ENCODE measurements around the gene SEC31A. TPM values are rescaled to one million over a fixed set of nuclear protein-coding genes. Genes with fewer than 3 reads are reported as not detected.

Gene SEC31A
- total RNA-seq, 2 donors from 2014 or later, result 103 to 106 TPM

DNA sequence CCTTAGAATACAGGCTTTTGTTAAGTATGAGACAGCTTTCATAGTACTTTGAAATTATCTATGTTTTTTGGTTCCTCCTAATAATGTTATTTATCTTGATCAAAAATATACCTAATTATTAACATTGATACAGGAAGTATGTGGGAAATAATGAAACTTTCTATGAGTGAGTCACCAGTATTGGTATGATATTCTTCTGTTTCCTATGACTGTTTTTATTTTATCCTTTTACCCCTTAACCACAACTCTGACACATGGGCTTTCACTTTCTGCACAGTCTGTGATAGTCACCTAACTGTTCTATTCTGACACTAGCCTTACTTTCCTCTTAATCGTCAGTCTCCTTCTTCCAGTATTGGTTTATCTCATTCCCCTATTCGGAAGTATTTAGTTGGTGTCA is 14.3 kb upstream of the SEC31A start:
- no peaks in the 10 kb centered on the region for H3K9me3 Mint-ChIP-seq
- DNase-seq (peak; percentile 54 to 61), ATAC-seq (replicated peaks in 1 of 2) (peak; percentile 48 to 50)
- peak overlapping the region; percentile 5 for H3K27ac Mint-ChIP-seq
- peak overlapping the region; percentile 57 for H3K4me3 Mint-ChIP-seq
- H3K27me3 Mint-ChIP-seq (ENCODE audit: low read depth), result no peaks in the 10 kb centered on the region
- H3K4me1 Mint-ChIP-seq (ENCODE audit: low read depth), result peaks cover 39% of the 10 kb centered on the region
- H3K36me3 Mint-ChIP-seq (ENCODE audit: insufficient read depth in 2 of 2), result no peaks in the 10 kb centered on the region

DNA sequence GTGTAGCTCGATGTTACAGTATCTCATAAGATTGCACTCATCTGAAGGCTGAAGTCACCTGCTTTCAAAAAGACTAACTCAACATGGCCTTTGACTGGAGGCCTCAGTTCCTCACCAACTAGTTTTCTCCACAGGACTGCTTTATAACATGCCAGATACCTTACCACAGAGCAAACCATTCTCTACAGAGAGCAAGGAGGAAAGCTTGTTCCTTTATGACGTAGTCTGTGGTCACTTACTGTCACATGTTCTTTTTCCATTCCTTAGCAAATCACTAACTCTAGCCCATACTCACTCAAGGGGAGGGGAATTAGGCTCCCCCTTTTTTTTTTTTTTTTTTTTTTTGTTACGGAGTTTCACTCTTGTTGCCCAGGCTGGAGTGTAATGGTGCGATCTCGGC is 12.8 kb upstream of the SEC31A start:
- Mint-ChIP-seq H3K4me1 (ENCODE audit: low read depth) (peaks cover 41% of the 10 kb centered on the region), H3K27me3 (ENCODE audit: low read depth) (no peaks in the 10 kb centered on the region), H3K4me3 (peak overlapping the region; percentile 36 to 42), H3K36me3 (ENCODE audit: insufficient read depth in 2 of 2) (no peaks in the 10 kb centered on the region), H3K9me3 (no peaks in the 10 kb centered on the region), H3K27ac (peak overlapping the region; percentile 67)
- DNase-seq (peak; percentile 14 to 22), ATAC-seq (replicated peaks in 1 of 2) (peak; percentile 23 to 31)

DNA sequence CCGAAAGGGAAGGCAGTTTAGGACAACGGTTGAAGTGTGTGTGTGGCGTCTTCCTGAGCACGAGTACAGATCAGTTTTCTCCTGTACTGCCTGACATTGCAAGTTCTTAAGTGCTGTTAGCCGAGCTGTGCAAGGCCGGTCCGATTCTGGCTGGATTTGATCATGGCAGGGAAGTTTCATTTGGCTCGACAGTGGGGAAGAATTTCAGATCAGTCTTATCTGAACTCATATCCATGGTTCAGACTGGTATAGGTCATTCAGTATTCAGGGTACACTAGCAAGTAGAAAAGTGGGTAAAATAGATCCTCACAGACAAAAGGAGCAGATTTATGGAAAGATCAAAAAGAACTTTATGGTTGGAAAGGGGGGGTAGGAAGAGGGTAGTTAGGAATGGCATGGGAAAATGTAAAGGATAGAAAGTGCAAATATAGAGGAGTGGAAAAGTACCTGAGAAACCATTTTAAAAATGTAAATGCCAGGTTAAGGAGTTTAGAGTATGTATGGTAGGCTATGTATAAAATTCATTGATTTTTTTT is 10.3 kb upstream of the SEC31A start:
- Mint-ChIP-seq H3K4me1 (ENCODE audit: low read depth) (peaks cover 55% of the 10 kb centered on the region), H3K36me3 (ENCODE audit: insufficient read depth in 2 of 2) (peaks cover 5 to 8% of the 10 kb centered on the region in 2 donors), H3K9me3 (no peaks in the 10 kb centered on the region), H3K4me3 (no peak overlapping the region), H3K27ac (no peak overlapping the region), H3K27me3 (ENCODE audit: low read depth) (no peaks in the 10 kb centered on the region)
- ATAC-seq (replicated peaks in 1 of 2), result no peak
- DNase-seq, result no peak

DNA sequence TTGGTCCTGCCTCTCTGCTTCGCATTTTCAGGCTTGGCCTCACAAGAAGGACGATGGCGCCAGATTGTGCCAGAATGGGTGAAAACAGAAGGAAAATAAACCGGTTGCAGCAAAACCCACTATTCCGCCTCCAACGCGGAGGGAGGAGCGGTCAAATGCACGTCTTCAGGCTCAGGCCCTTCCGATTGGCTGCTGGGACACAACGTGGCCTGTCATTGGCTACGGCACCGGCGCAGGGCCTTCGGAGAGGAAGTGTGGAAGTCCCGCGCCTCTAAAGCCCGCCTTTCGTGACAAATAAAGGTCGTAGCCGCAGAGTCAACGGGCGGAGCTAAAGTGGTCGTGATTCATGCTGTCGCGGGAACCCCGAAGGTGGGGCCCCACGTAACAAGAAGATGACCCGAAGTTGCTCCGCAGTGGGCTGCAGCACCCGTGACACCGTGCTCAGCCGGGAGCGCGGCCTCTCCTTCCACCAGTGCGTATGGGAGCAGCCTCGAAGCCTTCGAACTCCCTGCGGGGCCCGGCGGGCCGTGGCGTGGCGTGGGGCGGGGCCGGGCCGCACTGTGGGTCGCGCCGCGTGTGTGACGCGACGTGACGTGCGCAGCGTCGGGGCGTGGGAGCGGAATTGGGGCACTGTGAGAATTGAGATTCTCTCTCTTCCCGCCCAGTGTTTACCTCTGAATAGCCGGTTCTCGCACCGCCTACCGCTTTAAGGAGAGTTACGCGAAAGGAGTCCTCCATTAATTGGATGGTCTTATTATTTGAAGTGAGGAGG is 9.6 kb upstream of the SEC31A start, which contains the start of gene THAP9:
TSS of gene THAP9 (plus strand) at position 325 of the 772 bp plus-strand sequence. CDS start at position 393, 68 bp downstream.
- ATAC-seq (replicated peaks in 1 of 2) (peak; percentile 89), DNase-seq (peak; percentile 96 to 99)
- Mint-ChIP-seq H3K4me3 (no peak within 1 kb of the TSS), H3K4me1 (ENCODE audit: low read depth) (peaks cover 48% of the 10 kb centered on the region), H3K27me3 (ENCODE audit: low read depth) (no peaks in the 10 kb centered on the region), H3K27ac (no peak within 1 kb of the TSS), H3K36me3 (ENCODE audit: insufficient read depth in 2 of 2) (peaks cover 5 to 10% of the 10 kb centered on the region in 2 donors), H3K9me3 (no peaks in the 10 kb centered on the region)

DNA sequence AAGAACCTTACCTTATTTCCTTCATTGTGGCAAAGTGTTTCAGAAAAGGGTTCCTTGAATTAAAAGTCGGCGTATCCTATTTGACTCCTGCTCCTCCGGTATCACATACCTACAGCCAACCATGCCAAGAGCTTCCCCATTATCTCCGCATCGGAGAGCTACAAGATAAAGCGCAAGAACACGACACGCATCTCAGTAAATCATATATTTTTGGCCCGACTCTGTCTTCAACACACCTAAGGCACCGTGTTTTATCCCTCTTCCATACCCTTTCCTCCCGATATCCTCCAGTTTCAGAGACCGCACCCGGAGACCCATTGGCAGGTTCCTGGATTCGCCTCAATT is 9.1 kb upstream of the SEC31A start:
- Mint-ChIP-seq H3K27me3 (ENCODE audit: low read depth) (no peaks in the 10 kb centered on the region), H3K36me3 (ENCODE audit: insufficient read depth in 2 of 2) (peaks cover 5 to 12% of the 10 kb centered on the region in 2 donors), H3K9me3 (no peaks in the 10 kb centered on the region), H3K4me3 (no peak overlapping the region), H3K4me1 (ENCODE audit: low read depth) (peaks cover 42% of the 10 kb centered on the region), H3K27ac (no peak overlapping the region)
- ATAC-seq (replicated peaks in 1 of 2), result peak in 1 of 2 donors; percentile 0
- no peak for DNase-seq

DNA sequence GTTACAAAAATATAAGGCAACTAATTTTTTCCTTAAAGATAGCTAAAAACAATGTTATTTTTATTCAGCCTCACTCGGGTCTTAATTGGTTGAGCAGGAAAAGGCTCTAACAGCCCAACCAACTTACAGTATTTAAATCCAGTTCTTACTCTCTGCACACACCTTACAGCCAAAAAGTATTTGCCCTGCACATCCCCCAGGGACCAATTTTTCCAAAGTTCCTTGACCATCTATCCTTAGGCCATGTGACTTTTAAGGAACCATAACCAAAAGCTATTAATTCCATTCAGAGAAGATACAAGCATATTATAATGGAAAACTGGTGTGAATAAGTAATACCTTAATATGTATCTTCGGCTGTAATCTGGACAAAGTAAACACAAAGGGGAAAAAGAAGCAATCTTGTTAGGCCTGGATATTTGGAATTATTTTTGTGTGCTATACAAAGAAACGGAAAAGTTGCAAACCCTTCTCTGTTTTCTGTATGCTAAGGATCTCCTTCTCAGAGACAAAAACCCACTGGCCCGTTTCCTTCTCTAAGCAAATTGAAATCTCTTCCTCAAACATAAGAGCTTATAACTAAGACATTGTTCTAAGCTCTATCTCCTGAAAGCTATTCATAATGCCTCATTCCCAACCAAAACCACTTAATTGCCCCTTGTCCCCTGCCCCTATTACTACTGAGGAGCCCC is 8.6 kb upstream of the SEC31A start:
- no peak overlapping the region for H3K27ac Mint-ChIP-seq
- H3K27me3 Mint-ChIP-seq (ENCODE audit: low read depth), result no peaks in the 10 kb centered on the region
- H3K4me3 Mint-ChIP-seq, result no peak overlapping the region
- H3K4me1 Mint-ChIP-seq (ENCODE audit: low read depth), result peaks cover 42% of the 10 kb centered on the region
- no peak for ATAC-seq (replicated peaks in 1 of 2)
- no peaks in the 10 kb centered on the region for H3K9me3 Mint-ChIP-seq
- H3K36me3 Mint-ChIP-seq (ENCODE audit: insufficient read depth in 2 of 2), result peaks cover 5 to 15% of the 10 kb centered on the region in 2 donors
- no peak for DNase-seq

DNA sequence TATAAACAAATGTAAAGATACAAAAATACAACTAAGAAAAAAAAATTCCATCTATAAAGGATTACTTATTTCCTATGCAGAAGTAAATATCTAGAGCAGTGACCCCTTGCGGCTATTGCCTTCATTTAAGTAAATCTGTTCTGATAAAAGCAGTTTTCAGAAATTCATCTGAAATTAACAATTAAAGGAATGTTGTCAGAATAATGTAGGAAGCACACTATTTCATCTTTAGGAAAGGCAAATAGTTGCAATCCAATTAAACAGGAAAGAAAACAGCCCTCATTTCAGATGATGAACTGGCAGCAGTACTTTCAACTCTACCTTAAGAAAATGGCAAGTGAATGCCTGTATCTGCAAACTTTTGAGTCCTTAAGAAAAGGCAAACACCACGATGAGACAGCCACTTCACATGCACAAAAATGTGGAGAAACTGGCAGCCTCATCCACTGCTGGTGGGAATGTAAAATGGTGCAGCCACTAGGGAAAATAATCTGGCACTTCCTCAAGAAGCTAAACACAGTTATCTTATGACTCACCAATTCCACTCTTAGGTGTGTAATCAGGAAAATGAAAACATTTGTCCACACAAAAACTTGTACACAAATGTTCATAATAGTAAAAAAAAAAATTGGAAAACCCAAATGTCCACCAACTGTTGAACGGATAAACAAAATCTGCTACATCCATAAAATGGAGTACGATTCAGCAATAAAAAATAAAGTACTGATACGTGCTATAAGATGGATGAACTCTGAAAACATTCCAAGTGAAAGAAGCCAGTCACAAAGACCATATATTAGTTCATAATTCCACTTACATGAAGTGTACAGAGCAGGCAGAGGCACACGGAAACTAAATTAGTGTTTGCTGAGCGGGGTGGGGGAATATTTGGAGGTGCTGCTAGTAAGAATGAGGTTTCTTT is 7.6 kb upstream of the SEC31A start:
- Mint-ChIP-seq H3K27ac (no peak overlapping the region), H3K4me3 (no peak overlapping the region), H3K27me3 (ENCODE audit: low read depth) (no peaks in the 10 kb centered on the region), H3K4me1 (ENCODE audit: low read depth) (peaks cover 37% of the 10 kb centered on the region), H3K9me3 (no peaks in the 10 kb centered on the region), H3K36me3 (ENCODE audit: insufficient read depth in 2 of 2) (peaks cover 5 to 23% of the 10 kb centered on the region in 2 donors)
- ATAC-seq (replicated peaks in 1 of 2) (no peak), DNase-seq (no peak)

DNA sequence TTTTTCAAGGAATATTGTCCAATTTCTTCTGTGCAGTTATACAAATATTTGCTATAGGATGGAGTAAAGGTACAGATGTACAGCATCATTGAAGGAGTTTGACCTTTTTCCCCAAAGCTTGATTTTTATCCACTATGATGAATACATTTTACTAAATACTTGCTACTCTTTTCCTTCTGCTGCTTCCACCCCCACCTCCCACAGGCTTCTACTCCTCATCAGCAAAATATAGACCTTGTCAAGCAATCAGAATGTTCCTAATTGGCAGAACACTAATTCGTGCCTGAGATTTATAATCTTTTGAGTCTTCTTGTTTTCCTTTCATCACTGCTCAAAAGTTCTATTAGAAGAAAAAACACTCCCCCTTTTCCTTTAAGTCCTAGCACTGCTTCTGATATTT is 5.8 kb upstream of the SEC31A start:
- peak overlapping the region in 1 of 2 donors; percentile 24 for H3K4me3 Mint-ChIP-seq
- DNase-seq (no peak), ATAC-seq (replicated peaks in 1 of 2) (no peak)
- H3K27ac Mint-ChIP-seq, result peak overlapping the region; percentile 27
- no peaks in the 10 kb centered on the region for H3K9me3 Mint-ChIP-seq
- H3K27me3 Mint-ChIP-seq (ENCODE audit: low read depth), result no peaks in the 10 kb centered on the region
- peaks cover 5 to 23% of the 10 kb centered on the region in 2 donors for H3K36me3 Mint-ChIP-seq (ENCODE audit: insufficient read depth in 2 of 2)
- H3K4me1 Mint-ChIP-seq (ENCODE audit: low read depth), result peaks cover 46% of the 10 kb centered on the region

DNA sequence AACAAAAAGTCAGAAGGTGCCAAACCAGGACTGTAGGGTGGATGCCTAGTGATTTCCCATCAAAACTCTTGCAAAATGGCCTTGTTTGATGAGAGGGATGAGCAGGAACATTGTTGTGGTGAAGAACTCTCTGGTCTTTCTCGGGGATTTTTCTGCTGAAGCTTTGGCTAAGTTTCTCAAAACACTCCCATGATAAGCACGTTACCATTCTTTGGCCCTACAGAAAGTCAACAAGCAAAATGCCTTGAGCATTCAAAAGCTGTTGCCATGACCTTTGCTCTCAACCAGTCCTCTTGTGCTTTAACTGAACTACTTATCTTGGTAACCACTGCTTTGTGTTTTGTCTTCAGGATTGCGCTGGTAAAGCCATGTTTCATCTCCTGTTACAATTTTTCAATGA is 3.0 kb upstream of the SEC31A start:
- Mint-ChIP-seq H3K4me3 (no peak overlapping the region), H3K27me3 (ENCODE audit: low read depth) (no peaks in the 10 kb centered on the region), H3K36me3 (ENCODE audit: insufficient read depth in 2 of 2) (peaks cover 5 to 23% of the 10 kb centered on the region in 2 donors), H3K27ac (no peak overlapping the region), H3K4me1 (ENCODE audit: low read depth) (peaks cover 68% of the 10 kb centered on the region), H3K9me3 (no peaks in the 10 kb centered on the region)
- ATAC-seq (replicated peaks in 1 of 2) (no peak), DNase-seq (no peak)

DNA sequence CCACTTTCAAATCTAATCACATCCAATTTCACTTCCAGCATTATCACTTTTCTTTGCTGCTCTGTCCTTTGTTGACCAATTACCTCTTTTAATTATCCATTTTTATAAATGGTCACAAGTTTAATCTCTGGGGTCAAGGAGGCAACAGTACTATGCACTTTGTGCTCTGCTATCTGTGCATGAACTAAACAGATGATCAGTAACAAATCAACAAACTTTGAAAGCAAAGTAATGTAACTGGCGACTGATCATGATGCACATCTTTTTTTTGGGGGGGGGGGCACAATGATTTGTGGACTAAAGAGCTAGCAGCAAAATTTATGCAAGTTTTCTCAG is 1.5 kb upstream of the SEC31A start:
- H3K27ac Mint-ChIP-seq, result peak overlapping the region; percentile 87
- H3K9me3 Mint-ChIP-seq, result no peaks in the 10 kb centered on the region
- H3K27me3 Mint-ChIP-seq (ENCODE audit: low read depth), result no peaks in the 10 kb centered on the region
- ATAC-seq (replicated peaks in 1 of 2) (no peak), DNase-seq (no peak)
- peaks cover 60% of the 10 kb centered on the region for H3K4me1 Mint-ChIP-seq (ENCODE audit: low read depth)
- H3K36me3 Mint-ChIP-seq (ENCODE audit: insufficient read depth in 2 of 2), result peaks cover 2 to 20% of the 10 kb centered on the region in 2 donors
- H3K4me3 Mint-ChIP-seq, result peak overlapping the region; percentile 89 to 93

DNA sequence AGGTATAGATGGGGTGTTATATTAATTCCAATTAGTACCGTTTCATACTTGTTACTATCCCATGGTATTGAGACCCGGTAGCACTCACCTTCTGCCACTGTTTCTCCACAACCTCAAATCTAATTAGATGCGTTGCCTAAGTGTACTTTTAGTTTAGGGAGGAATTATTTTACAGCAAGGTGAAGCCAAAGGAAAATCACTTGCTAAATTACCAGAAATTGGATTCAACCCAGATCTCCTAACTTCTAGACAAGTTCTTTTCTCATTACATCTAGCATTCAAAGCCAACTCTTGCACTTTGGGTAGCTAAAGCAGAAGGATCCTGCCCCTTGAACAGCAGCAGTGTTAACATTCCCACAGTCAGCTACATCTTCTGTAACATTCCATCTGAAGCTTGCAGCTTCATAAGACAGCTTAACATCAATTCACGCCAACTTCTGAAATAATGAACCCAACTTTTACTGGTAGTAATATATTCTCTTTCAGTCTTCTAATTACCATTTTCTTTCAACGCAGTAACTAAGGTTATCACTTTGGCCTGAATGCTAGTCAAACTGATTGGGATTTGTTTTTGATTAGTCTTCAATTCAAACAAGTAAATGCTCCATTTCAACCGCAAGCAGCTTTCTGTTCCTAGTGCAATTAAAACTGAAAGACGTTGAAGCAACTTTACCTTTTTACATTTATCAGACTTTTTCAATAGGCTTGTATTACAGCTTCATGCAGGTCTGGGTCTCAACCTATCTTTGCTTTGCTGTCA is 934 bp upstream of the SEC31A start:
- ATAC-seq (replicated peaks in 1 of 2) (no peak), DNase-seq (no peak)
- peaks cover 61% of the 10 kb centered on the region for H3K4me1 Mint-ChIP-seq (ENCODE audit: low read depth)
- H3K27me3 Mint-ChIP-seq (ENCODE audit: low read depth), result no peaks in the 10 kb centered on the region
- H3K27ac Mint-ChIP-seq, result peak overlapping the region; percentile 87
- H3K4me3 Mint-ChIP-seq, result peak overlapping the region; percentile 89 to 93
- no peaks in the 10 kb centered on the region for H3K9me3 Mint-ChIP-seq
- H3K36me3 Mint-ChIP-seq (ENCODE audit: insufficient read depth in 2 of 2), result peaks cover under 1 to 17% of the 10 kb centered on the region in 2 donors

DNA sequence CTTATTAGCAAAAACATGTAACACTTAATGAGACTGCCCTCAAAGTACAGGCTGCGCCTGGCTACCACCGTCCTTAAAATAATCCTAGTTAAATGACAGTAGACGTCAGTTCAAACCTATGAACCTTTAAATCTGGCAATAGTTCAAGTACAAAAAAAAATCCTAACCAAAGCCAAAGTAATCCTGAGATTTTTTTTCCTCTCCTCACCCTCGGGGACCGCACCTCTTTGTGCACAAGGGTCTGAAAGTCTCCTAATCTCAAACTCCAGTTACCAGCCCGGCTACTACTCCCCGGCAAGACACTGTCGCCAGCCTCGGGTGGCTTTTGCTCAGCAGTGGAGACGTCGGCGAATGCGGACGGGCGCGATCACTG is 439 bp downstream of the SEC31A start:
- Mint-ChIP-seq H3K27ac (peak overlapping the region; percentile 92), H3K36me3 (ENCODE audit: insufficient read depth in 2 of 2) (peaks cover 2 to 12% of the 10 kb centered on the region in 2 donors), H3K4me3 (peak overlapping the region; percentile 89 to 93), H3K27me3 (ENCODE audit: low read depth) (no peaks in the 10 kb centered on the region), H3K4me1 (ENCODE audit: low read depth) (peaks cover 65% of the 10 kb centered on the region), H3K9me3 (no peaks in the 10 kb centered on the region)
- ATAC-seq (replicated peaks in 1 of 2) (peak; percentile 60 to 69), DNase-seq (no peak)

All from activated T-cell treated with anti-CD3 and anti-CD28 coated beads, Interleukin-2, amount 50 U/mL, for 72 hours (primary cell).